ENCODE data around the gene MYD88.

DNA sequence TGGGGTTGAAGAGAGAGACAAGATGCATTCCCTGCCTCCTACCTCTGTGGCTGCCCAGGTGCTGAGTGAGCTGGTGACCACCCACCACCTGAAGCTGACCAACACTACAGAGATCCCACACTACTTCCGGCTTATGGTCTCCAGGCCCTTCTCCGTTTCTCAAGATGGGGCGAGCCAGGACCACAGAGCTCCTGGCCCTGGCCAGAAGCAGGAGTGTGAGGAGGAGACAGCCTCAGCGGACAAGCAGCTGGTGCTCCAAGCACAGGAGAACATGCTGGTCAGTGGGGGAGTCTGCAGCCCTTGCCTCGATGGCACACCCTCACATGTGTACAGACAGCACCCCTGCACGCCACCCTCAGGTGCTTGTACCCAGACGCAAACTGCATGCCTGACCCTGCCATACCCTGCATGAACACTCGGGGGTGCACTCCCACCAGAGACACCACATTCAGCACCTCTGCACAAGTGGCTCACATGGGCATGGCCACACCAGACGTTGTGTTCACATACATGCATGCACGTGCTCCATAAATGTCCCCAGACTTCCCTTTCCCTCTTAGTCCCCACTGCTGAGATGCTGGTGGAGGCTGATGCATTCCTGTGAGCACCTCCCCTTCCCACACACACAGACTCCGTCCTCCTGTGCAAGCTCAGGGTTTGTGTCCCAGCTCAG lies 20.6 kb upstream of the MYD88 start:
- TF ChIP-seq CTCF (IDR thresholded peaks at IDR 0.05; ENCODE audit: insufficient read depth, low read depth, low read length) (peak; percentile 55), EZH2 (IDR thresholded peaks at IDR 0.05; ENCODE audit: insufficient read depth, low read length) (no peak)

Data from astrocyte (in vitro differentiated cells and primary cell).